Caco-2 (cell line): Measurements from ENCODE around the gene GCH1. TPM values are rescaled to one million over a fixed set of nuclear protein-coding genes. Genes with fewer than 3 reads are reported as not detected.

Experiments used
- BruUV-seq: library from RNA; stranded (reverse); fragments of 400-500 nt; replicated peaks from 2 replicates; lab custom pipeline; 2021; lab: Mats Ljungman, UMichigan
- CTCF ChIA-PET: fragments of 300-600 bp; sonication (Branson Sonifier 250); formaldehyde crosslinking; loops from one replicate; lab custom pipeline; 2022; ENCODE audit warnings: antibody characterized with exemption; lab: Charles Lee
- POLR2A ChIA-PET: fragments of 300-600 bp; sonication (Branson Sonifier 250); formaldehyde crosslinking; loops from one replicate; lab custom pipeline; 2022; ENCODE audit warnings: antibody characterized with exemption; lab: Charles Lee
- DNase-seq, 2 experiments: peaks; one replicate each; pipeline versions ENCODE4 v3.0.0 to v3.0.0-alpha.2; 2020 to 2022
- H3K27me3 ChIP-seq: replicated peaks from 2 replicates; pipeline ENCODE4 v1.6.0; 2011; ENCODE audit warnings: low read length; ENCODE audit not compliant: control insufficient read depth, insufficient read depth
- H3K36me3 ChIP-seq: 2 replicates; pipeline ENCODE4 v1.5.1; 2011; ENCODE audit warnings: low read length; ENCODE audit not compliant: control insufficient read depth, insufficient read depth
- H3K4me1 ChIP-seq: fragments of 250-450 bp; sonication (Bioruptor Pico); 2 replicates; pipeline ENCODE4 v1.5.1; 2020; ENCODE audit warnings: mild to moderate bottlenecking
- H3K4me3 ChIP-seq: 2 replicates; pipeline ENCODE4 v1.5.1; 2011; ENCODE audit warnings: low read depth, mild to moderate bottlenecking, control low read depth, low read length
- H3K9me3 ChIP-seq: fragments of 250-450 bp; sonication (Bioruptor Pico); 2 replicates; pipeline ENCODE4 v1.5.1; 2020; ENCODE audit warnings: mild to moderate bottlenecking, moderate library complexity
- H3K27ac Mint-ChIP-seq: one replicate; pipeline ENCODE4 v1.8.0; 2022; ENCODE audit warnings: mixed read lengths; ENCODE audit not compliant: unreplicated experiment
- H3K27me3 Mint-ChIP-seq: one replicate; pipeline ENCODE4 v1.8.0; 2022; ENCODE audit warnings: mixed read lengths; ENCODE audit not compliant: insufficient read depth, unreplicated experiment
- H3K36me3 Mint-ChIP-seq: one replicate; pipeline ENCODE4 v1.8.0; 2022; ENCODE audit warnings: mild to moderate bottlenecking, mixed read lengths; ENCODE audit not compliant: insufficient read depth, unreplicated experiment
- H3K4me1 Mint-ChIP-seq: one replicate; pipeline ENCODE4 v1.8.0; 2022; ENCODE audit warnings: low read depth, mixed read lengths; ENCODE audit not compliant: unreplicated experiment
- H3K4me3 Mint-ChIP-seq: one replicate; pipeline ENCODE4 v1.8.0; 2022; ENCODE audit warnings: mild to moderate bottlenecking, moderate library complexity, mixed read lengths; ENCODE audit not compliant: unreplicated experiment
- H3K9me3 Mint-ChIP-seq: one replicate; pipeline ENCODE4 v1.8.0; 2022; ENCODE audit warnings: mixed read lengths; ENCODE audit not compliant: unreplicated experiment
- intact Hi-C: fragments of 100-400 bp; cut with micrococcal nuclease; formaldehyde crosslinking; loops from one replicate; pipeline ENCODE4 v1.10.0; 2022; ENCODE audit not compliant: unreplicated experiment
- total RNA-seq: library from RNA; stranded (reverse); gene quantifications from 2 replicates; pipeline ENCODE4 v1.2.3, GENCODE V29; 2022
- TF ChIP-seq, protein P1 (sequence below), 2 experiments: fragments of 200-600 bp in 1 of 2; IDR thresholded peaks; 1 replicate in 1 of 2; 2 replicates in 1 of 2; pipeline versions ENCODE4 v1.5.1 to v1.8.0; 2011 to 2022; ENCODE audit warnings: antibody characterized with exemption in 1 of 2, control low read depth in 1 of 2, inconsistent platforms in 1 of 2, low read depth in 1 of 2, low read length in 1 of 2, mild to moderate bottlenecking in 1 of 2, moderate library complexity in 1 of 2; ENCODE audit not compliant: insufficient read depth in 1 of 2, severe bottlenecking in 1 of 2, unreplicated experiment in 1 of 2

Gene GCH1
- total RNA-seq, 1 experiment from 2014 or later = 17.9 TPM

DNA sequence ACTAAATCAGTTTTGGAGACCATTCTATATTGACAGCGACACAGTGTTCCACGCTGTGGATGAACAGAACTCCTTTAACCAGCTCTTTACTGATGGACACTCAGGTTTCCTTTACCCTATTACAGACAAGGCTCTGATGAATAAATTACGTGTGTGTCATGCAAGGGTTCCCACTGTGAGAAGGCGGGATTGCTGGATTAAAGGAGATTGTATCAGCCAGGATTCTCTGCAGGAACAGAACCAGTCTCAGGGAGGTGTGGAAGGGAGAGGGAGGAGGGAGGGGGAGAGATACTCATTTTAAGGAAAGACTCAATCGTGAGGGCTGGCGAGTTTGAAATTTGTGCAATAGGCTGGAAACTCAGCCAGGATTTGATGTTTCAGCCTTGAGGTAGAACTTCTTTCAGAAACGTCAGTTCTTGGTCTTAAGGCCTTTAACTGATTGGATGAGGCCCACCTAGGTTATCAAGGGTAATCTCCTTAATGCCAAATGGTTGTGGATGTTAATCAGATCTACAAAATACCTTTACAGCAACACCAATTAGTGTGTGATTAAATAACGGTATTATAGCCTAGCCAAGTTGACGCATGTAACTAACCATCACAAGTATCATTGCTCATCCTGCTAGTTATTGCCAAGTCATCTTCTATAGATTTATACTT, 104.0 kb downstream of the GCH1 start:
- no peak for DNase-seq
- Histone ChIP-seq H3K27me3 (peaks cover 1% of the 10 kb centered on the region; the same call in 1 of the 2 replicates), H3K4me3 (no peak overlapping the region), H3K36me3 (no peaks in the 10 kb centered on the region), H3K9me3 (peaks cover 8% of the 10 kb centered on the region; the same call in 1 of the 2 replicates), H3K4me1 (no peaks in the 10 kb centered on the region)
- no TSS peak for BruUV-seq
- Mint-ChIP-seq H3K27ac (no peak overlapping the region), H3K4me3 (no peak overlapping the region), H3K36me3 (peaks cover 31% of the 10 kb centered on the region), H3K9me3 (peaks cover 15% of the 10 kb centered on the region), H3K27me3 (no peaks in the 10 kb centered on the region), H3K4me1 (no peaks in the 10 kb centered on the region)
- ChIA-PET CTCF (no interaction called here), POLR2A (no interaction called here)
- TF ChIP-seq, protein P1, sequence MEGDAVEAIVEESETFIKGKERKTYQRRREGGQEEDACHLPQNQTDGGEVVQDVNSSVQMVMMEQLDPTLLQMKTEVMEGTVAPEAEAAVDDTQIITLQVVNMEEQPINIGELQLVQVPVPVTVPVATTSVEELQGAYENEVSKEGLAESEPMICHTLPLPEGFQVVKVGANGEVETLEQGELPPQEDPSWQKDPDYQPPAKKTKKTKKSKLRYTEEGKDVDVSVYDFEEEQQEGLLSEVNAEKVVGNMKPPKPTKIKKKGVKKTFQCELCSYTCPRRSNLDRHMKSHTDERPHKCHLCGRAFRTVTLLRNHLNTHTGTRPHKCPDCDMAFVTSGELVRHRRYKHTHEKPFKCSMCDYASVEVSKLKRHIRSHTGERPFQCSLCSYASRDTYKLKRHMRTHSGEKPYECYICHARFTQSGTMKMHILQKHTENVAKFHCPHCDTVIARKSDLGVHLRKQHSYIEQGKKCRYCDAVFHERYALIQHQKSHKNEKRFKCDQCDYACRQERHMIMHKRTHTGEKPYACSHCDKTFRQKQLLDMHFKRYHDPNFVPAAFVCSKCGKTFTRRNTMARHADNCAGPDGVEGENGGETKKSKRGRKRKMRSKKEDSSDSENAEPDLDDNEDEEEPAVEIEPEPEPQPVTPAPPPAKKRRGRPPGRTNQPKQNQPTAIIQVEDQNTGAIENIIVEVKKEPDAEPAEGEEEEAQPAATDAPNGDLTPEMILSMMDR (IDR thresholded peaks at IDR 0.05; ENCODE audit: insufficient read depth in 1 of 2, low read depth in 1 of 2, low read length in 1 of 2, severe bottlenecking in 1 of 2, unreplicated experiment in 1 of 2) = no peak
- intact Hi-C loops = no loop called here

DNA sequence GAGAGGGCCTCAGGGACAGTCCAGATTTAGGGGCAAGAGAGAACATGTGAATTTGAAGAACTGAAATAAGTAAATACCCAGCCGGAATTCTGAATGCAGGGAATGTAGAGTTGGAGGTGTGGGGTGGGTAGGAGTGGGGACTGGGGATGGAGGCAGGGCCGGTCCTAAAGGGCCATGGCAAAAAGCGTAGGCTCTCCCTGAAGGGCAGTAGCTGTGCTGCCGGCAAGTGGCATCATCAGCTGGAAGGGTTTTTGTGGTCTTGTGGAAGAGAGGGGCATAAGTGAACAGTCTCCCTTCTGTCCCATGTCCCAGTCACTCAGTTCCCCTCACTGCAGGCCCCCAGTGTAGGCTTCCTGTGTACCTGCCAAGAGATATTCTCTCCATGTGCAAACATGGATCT, 104.6 kb downstream of the GCH1 start:
- Mint-ChIP-seq H3K36me3 (peaks cover 31% of the 10 kb centered on the region), H3K4me1 (no peaks in the 10 kb centered on the region), H3K27ac (no peak overlapping the region), H3K4me3 (no peak overlapping the region), H3K9me3 (peaks cover 15% of the 10 kb centered on the region), H3K27me3 (no peaks in the 10 kb centered on the region)
- Histone ChIP-seq H3K4me3 (no peak overlapping the region), H3K9me3 (peaks cover 8% of the 10 kb centered on the region; the same call in 1 of the 2 replicates), H3K4me1 (no peaks in the 10 kb centered on the region), H3K27me3 (peaks cover 1% of the 10 kb centered on the region; the same call in 1 of the 2 replicates), H3K36me3 (no peaks in the 10 kb centered on the region)
- no peak for DNase-seq
- no TSS peak for BruUV-seq
- TF ChIP-seq, protein P1 (IDR thresholded peaks at IDR 0.05; ENCODE audit: insufficient read depth in 1 of 2, low read depth in 1 of 2, low read length in 1 of 2, severe bottlenecking in 1 of 2, unreplicated experiment in 1 of 2) = no peak
- CTCF ChIA-PET = no interaction called here
- intact Hi-C loops = no loop called here
- POLR2A ChIA-PET = no interaction called here

DNA sequence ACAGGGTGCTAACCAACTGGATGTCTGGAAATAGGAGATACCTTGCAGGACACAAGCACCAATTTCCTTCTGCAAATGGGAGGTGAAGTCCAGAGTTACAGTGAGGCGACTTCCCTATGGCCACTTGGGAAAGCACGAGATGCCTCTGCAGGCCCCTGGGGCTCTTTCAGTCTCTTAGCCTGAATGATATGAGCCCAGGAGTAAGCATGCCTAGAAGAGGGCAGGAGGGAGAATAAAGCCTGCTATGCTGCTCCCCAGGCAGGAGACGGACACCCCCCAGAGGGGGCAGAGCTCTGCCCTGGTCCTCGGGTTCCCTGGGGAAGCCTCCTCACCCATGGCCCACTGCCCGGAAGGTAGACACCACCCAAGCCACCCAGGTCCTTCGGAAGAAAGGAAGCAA, 105.1 kb downstream of the GCH1 start:
- Histone ChIP-seq H3K4me1 (no peaks in the 10 kb centered on the region), H3K36me3 (no peaks in the 10 kb centered on the region), H3K27me3 (no peaks in the 10 kb centered on the region), H3K9me3 (peaks cover 8% of the 10 kb centered on the region; the same call in 1 of the 2 replicates), H3K4me3 (no peak overlapping the region)
- no peak for DNase-seq
- BruUV-seq = no TSS peak
- Mint-ChIP-seq H3K9me3 (peaks cover 15% of the 10 kb centered on the region), H3K4me1 (no peaks in the 10 kb centered on the region), H3K36me3 (peaks cover 36% of the 10 kb centered on the region), H3K27me3 (no peaks in the 10 kb centered on the region), H3K27ac (no peak overlapping the region), H3K4me3 (no peak overlapping the region)
- POLR2A ChIA-PET = no interaction called here
- CTCF ChIA-PET = no interaction called here
- TF ChIP-seq, protein P1 (IDR thresholded peaks at IDR 0.05; ENCODE audit: insufficient read depth in 1 of 2, low read depth in 1 of 2, low read length in 1 of 2, severe bottlenecking in 1 of 2, unreplicated experiment in 1 of 2) = no peak
- intact Hi-C loops = no loop called here
